Adrenal gland (tissue), 12 donors: Measurements from ENCODE around the gene CREBZF. TPM values are rescaled to one million over a fixed set of nuclear protein-coding genes. Genes with fewer than 3 reads are reported as not detected.
A peak's percentile ranks its signal among the peaks of the same experiment; 100 is the strongest.

Experiments used
- DNase-seq, 7 donors: peaks; one replicate each; pipeline ENCODE4 v3.0.0-alpha.2; 2019 to 2020
- H3K27ac ChIP-seq, 5 donors: fragments of 200-600 bp; sonication (generic) in 4 of 5; 1 replicate in 3 of 5; 2 replicates in 2 of 5; pipeline versions ENCODE4 v1.5.1 to v1.8.0; 2016 to 2020; ENCODE audit warnings: mild to moderate bottlenecking in 1 of 5
- H3K27me3 ChIP-seq: fragments of 200-600 bp; 2 replicates; pipeline ENCODE4 v1.8.0; 2021
- H3K36me3 ChIP-seq, 2 donors: fragments of 200-600 bp; replicated peaks in 1 of 2; 1 replicate in 1 of 2; 2 replicates in 1 of 2; pipeline versions ENCODE4 v1.5.1 to v1.8.0; 2018 to 2022
- H3K4me1 ChIP-seq, 2 donors: fragments of 200-600 bp; replicated peaks in 1 of 2; 1 replicate in 1 of 2; 2 replicates in 1 of 2; pipeline versions ENCODE4 v1.5.1 to v1.8.0; 2018 to 2021
- H3K4me3 ChIP-seq, 4 donors: fragments of 200-600 bp; sonication (generic) in 3 of 4; one replicate each; pipeline ENCODE4 v1.5.1; 2016 to 2018
- H3K9me3 ChIP-seq, 3 donors: fragments of 200-600 bp; sonication (generic) in 1 of 3; replicated peaks in 1 of 3; 1 replicate in 2 of 3; 2 replicates in 1 of 3; pipeline versions ENCODE4 v1.5.1 to v1.8.0; 2016 to 2021
- CTCF ChIP-seq, 6 experiments: fragments of 450-650 bp in 4 of 6; fragments of 200-600 bp in 2 of 6; sonication (generic) in 1 of 6; IDR thresholded peaks; 1 replicate in 5 of 6; 2 replicates in 1 of 6; pipeline versions ENCODE4 v1.5.1 to v1.8.0; 2016 to 2021; ENCODE audit warnings: antibody characterized with exemption in 6 of 6, mild to moderate bottlenecking in 2 of 6, moderate library complexity in 1 of 6
- POLR2A ChIP-seq, 2 donors: fragments of 450-650 bp; IDR thresholded peaks; one replicate each; pipeline ENCODE4 v1.6.1; 2017; ENCODE audit warnings: antibody characterized with exemption in 2 of 2, mild to moderate bottlenecking in 2 of 2, moderate library complexity in 1 of 2
- WGBS, 4 donors: extraction: QIAGEN DNeasy Blood & Tissue Kit in 2 of 4; methylation state at CpG; one replicate each; pipeline versions ENCODE4 v1.1.5 to v1.1.7; 2013 to 2017; 5-methylcytosine and 5-hydroxymethylcytosine counted together
- intact Hi-C, 2 donors: fragments of 100-400 bp; cut with DNase I; formaldehyde crosslinking; loops; one replicate each; pipeline versions ENCODE4 v1.14.1 to v1.15.0; 2022 to 2023
- polyA plus RNA-seq, 3 donors: library from polyadenylated mRNA; stranded (reverse); fragments of 200-250 nt in 2 of 3; fragments of 350-450 nt in 1 of 3; fragmentation: Illumina TruSeq in 1 of 3; extraction: RNeasy Lipid Tissue Mini Kit (QIAGEN cat#74804) in 1 of 3; gene quantifications; one replicate each; pipeline ENCODE4 v1.2.3, GENCODE V29; 2013 to 2014
- total RNA-seq, 9 donors: library from RNA; depleted of rRNA in 4 of 9; stranded (reverse); fragments of >200 nt in 4 of 9; fragments of 120-200 nt in 1 of 9; fragmentation: NEBNext Ultra II Directional in 1 of 9; extraction: Animal tissue kit (Norgen Biotek cat#: 25700) in 1 of 9; gene quantifications; one replicate each; pipeline versions ENCODE4 v1.1.0 to v1.2.4, GENCODE V29; 2013 to 2023
- donor health status: healthy with polysubstance abuse.
- donor health status: Bipolar disorder and iron deficiency.
- donor health status: DM: yes; HTN: yes; CAD: no.
- donor health status: DM: no; HTN: no; CAD: no.
- donor health status: DM: no; HTN: no; CAD: no.
- donor health status: DM: yes; HTN: yes; CAD: no.

The CREBZF gene
- total and polyA plus RNA-seq, 12 donors, result 15.8 to 78.6 (median 38.2) TPM

GRCh38 chr11:85685820-85686459 is 21.0 kb upstream of the CREBZF start, which contains the start of gene CCDC89:
Gene CCDC89 (minus strand): TSS chr11:85686195. CDS start chr11:85686130, 65 bp downstream.
- peak within 1 kb of the TSS; percentile 28 to 70 (median 33) for H3K27ac ChIP-seq
- peak in 1 of 2 donors; percentile 27 for TF ChIP-seq POLR2A (IDR thresholded peaks at IDR 0.05)
- no peak for TF ChIP-seq CTCF (IDR thresholded peaks at IDR 0.05)

GRCh38 chr11:85685125-85685819 is 20.3 kb upstream of the CREBZF start:
- WGBS, 4 donors, result 63 to 71% (median 66%) methylated on average over 15 of the region's 15 CpGs
- Histone ChIP-seq H3K36me3 (no peaks in the 10 kb centered on the region), H3K4me1 (peaks cover 0 to 31% of the 10 kb centered on the region in 2 donors), H3K27ac (peak overlapping the region; percentile 28 to 70 (median 33)), H3K27me3 (no peaks in the 10 kb centered on the region), H3K9me3 (no peaks in the 10 kb centered on the region), H3K4me3 (peak overlapping the region in 2 of 4 donors; percentile 11 to 36)
- intact Hi-C loops, result no loop called here
- no peak for TF ChIP-seq CTCF (IDR thresholded peaks at IDR 0.05)
- no peak for TF ChIP-seq POLR2A (IDR thresholded peaks at IDR 0.05)
- DNase-seq, result peak in 1 of 7 donors; percentile 13

More at GRCh38 chr11:85685820-85686459, 21.0 kb upstream of the CREBZF start, which contains the start of gene CCDC89:
- H3K4me3 ChIP-seq, result peak within 1 kb of the TSS in 2 of 4 donors; percentile 11 to 36
- no peaks in the 10 kb centered on the region for H3K36me3 ChIP-seq
- no peaks in the 10 kb centered on the region for H3K9me3 ChIP-seq
- no peaks in the 10 kb centered on the region for H3K27me3 ChIP-seq
- DNase-seq, result peak; percentile 48 to 87 (median 75)
- 34 to 54% (median 42%) methylated on average over 13 of the region's 13 CpGs for WGBS, 4 donors
- intact Hi-C loops, result no loop called here
- H3K4me1 ChIP-seq, result peaks cover 0 to 25% of the 10 kb centered on the region in 2 donors

- intact Hi-C loops, result no loop called here
- TF ChIP-seq CTCF (IDR thresholded peaks at IDR 0.05) (no peak), POLR2A (IDR thresholded peaks at IDR 0.05) (no peak)
- 12 to 46% (median 24%) methylated on average over 24 to 43 of the region's 43 CpGs for WGBS, 4 donors
Measured at GRCh38 chr11:85682330-85683305, 17.7 kb upstream of the CREBZF start.

More at GRCh38 chr11:85682330-85683305, 17.7 kb upstream of the CREBZF start:
- Histone ChIP-seq H3K27me3 (no peaks in the 10 kb centered on the region), H3K36me3 (no peaks in the 10 kb centered on the region), H3K9me3 (no peaks in the 10 kb centered on the region), H3K4me3 (peak overlapping the region in 3 of 4 donors; percentile 40 to 69 (median 68)), H3K27ac (peak overlapping the region in 2 of 5 donors; percentile 27 to 36), H3K4me1 (peaks cover 7 to 42% of the 10 kb centered on the region in 2 donors)
- peak; percentile 44 to 81 (median 67) for DNase-seq
